GM21528 (cell line): ENCODE measurements around the gene NEUROG2.
"Not testable (repeated sequence)": the region's sequence is repeated elsewhere in the genome, so short reads cannot be mapped to it uniquely, and the experiment has no call there.

Experiments
- ATAC-seq: cut with Tn5 transposase; IDR thresholded peaks from one replicate; pipeline ENCODE4 v1.9.1; 2021; ENCODE audit warnings: mild to moderate bottlenecking, moderate library complexity; ENCODE audit not compliant: unreplicated experiment, low FRiP score

NEUROG2 gene

DNA sequence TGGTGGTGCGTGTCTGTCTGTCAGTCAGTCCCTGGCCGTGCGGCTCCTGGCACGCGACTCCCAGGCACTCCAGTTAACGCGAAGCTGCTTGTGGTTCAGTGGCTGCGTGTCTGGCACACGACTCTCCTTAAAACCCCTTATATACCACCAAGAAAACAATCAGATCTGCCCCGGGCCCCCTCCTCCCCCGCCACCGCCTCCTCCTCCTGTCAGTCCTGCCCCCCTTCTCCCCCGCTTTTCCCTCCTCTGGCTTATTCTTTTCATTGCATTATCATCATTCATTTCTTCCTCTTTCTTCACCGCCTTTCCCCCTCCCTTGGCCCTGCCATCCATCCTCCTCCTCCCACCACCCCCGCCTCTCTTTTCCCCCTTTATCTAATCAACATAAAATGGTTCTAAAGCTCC, at the start of gene NEUROG2:
TSS of gene NEUROG2 (minus strand) at position 115 of the 405 bp plus-strand sequence. CDS start 705 bp downstream, outside the sequence.
- no peak for ATAC-seq

DNA sequence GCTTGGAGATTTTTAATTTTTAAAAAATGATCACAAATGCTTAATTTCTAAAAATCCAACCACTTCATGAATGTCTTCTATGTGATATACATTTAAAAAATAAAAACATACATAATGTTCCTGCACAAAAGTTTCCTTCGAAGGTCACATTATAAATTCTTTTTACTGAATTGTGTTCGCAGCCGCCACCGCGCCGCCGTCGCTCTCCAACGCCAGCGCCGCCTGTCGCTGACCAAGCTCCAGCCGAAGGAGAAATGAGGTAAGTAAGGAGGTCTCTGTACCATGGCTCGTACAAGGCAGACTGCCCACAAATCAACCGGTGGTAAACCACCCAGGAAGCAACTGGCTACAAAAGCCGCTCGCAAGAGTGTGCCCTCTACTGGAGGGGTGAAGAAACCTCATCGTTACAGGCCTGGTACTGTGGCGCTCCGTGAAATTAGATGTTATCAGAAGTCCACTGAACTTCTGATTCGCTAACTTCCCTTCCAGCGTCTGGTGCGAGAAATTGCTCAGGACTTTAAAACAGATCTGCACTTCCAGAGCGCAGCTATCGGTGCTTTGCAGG, 48.8 kb upstream of the NEUROG2 start:
- no peak for ATAC-seq

DNA sequence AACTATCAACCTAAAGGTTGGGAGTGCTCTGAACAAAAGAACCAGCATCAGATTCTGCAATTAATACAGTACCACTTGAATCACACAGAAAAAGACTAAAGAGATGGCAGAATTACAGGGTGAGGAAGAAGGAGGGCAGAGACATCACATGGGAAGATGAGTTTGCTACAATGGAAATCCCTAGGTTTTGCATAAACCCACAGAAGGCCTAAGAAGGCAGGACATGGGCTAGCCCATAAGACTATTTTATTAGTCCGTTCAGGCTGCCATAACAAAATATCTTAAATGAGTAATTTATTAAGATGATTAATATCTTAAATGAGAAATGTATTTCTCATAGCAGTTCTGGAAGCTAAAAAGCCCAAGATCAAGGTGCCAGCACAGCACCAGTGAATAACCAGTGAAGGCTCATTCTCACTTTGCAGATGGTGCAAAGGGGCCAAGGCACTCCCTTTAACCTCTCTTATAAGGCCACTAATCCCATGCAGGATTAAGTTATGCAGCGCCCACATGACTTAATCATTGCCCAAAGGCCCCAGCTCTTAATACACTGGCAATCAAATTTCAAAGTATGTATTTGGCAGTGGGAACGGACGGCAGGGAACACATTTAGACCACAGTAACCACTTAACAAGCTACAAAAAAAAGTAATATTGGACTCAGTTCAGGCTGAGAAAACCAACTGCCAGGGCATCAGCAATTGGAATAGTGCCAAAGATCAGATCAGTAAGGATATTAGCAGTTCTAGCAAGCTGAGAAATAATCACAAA, 47.6 kb upstream of the NEUROG2 start:
- ATAC-seq = no peak

DNA sequence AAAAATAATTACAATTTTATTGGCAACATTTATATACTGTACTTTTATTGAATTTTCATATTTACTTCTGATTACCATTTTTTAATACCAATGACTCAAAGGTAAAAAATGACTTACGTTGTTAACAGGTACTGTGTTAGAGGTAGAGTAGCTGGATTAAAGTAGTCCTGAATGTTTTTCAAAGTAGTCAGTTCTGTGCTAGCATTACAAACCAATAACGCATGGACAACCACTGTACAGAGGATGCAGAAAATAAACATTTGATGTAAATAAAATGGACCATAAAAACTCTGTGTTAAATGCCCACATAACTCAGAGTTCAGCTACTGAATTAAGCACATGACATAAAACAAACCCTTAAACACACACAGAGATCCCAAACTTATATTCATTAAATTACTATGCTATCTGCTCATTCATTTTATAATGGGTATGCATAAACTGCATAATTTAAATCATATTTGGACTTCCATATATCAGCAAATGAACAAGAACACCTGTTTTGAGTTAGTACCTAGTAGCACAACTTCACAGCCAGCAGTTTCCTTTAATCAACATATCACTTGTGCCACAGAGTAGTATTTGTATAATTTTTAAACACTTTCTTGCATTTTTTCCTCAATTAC, 46.4 kb upstream of the NEUROG2 start:
- ATAC-seq = no peak

GRCh38 chr4:112560084-112560483, 44.1 kb upstream of the NEUROG2 start:
- ATAC-seq = no peak

DNA sequence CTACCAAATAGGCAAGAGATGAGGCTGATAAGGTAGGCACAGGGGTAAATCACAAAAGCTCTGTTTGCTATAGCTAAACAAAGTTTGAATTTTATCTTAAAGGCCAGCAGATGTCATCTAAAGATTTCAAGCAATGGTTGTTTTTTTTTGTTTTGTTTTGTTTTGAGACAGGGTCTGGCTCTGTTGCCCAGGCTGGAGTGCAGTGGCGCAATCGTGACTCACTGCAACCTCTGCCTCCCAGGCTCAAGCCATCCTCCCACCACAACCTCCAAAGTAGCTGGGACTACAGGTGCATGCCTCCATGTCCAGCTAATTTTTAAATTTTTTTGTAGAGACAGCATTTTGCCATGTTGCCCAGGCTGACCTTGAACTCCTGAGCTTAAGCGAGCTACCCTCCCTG, 43.1 kb upstream of the NEUROG2 start:
- no peak for ATAC-seq

DNA sequence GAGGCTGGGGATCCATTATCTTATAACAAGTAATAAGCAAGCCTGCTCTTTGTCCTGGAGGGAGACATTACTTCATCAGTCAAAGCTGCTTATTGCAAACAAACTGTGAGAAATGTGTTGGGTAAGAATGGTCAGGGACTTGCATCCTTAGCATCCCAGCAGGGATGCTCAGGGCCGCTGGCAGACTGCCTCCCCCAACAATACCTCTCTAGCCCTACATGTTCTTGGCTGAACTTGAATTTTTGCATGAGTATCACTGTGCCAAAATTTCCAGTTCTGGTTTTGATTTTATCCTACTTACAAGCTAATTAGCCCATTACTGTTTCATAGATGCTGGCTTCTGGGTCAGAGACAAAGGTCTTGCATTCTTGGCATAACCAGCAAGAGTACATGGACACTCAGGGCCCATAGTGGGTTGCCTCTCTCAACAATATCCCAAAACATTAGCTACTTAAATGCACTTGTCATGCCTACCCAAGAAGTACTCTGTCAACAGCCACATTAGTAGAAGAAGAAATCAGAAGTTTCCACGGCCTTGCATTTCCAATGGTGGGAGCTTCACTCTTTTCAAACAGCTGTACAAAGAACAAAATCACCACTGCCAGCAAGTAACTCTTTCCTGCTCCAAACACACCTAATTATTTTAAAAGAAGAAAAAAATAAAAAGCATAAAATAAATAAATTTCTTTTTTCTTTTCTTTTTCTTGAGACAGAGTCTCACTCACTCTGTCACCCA, 41.9 kb upstream of the NEUROG2 start:
- ATAC-seq = no peak

DNA sequence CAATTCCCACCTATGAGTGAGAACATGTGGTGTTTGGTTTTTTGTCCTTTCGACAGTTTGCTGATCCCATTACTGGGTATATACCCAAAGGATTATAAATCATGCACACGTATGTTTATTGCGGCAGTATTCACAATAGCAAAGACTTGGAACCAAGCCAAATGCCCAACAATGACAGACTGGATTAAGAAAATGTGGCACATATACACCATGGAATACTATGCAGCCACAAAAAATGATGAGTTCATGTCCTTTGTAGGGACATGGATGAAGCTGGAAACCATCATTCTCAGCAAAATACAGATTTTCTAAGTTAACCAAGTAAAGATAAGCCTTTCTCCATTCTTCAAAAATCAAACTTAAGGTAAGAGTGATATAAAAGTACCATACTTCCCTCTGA, 38.3 kb upstream of the NEUROG2 start:
- not testable (repeated sequence) for ATAC-seq

- no peak for ATAC-seq
Observed at GRCh38 chr4:112552668-112553067, 36.7 kb upstream of the NEUROG2 start.

DNA sequence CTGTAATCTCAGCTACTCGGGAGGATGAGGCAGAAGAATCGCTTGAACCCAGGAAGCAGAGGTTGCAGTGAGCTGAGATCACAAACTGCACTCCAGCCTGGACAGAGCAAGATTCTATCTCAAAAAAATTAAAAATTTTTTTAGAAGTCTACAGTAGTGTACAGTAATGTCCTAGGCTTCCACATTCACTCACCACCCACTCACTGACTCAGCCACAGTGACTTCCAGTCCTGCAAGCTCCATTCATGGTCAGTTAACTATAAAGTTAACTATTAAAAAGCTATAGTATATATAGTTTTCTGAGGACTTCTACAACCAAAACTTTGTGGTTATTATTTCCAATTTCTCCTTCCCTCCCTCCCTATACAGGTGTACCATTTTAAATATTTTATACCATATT, 34.7 kb upstream of the NEUROG2 start:
- no peak for ATAC-seq

DNA sequence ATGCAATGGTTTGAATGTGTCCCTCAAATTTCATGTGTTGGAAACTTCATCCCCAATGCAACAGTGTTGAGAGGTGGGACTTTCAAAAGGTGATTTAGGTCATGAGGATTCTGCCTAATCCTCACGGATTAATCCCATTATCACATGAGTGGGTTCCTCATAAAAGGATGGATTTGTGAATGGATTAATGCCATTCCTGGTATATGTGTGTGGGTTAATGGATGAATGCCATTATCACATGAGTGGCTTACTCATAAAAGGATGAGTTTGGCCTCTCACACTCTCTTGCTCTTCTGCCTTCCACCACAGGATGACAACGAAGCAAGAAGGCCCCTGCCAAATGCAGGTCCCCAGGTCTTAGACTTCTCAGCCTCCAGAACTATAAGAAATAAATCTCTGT, 30.5 kb upstream of the NEUROG2 start:
- ATAC-seq = no peak

GRCh38 chr4:112545346-112545745, 29.4 kb upstream of the NEUROG2 start:
- ATAC-seq = no peak

DNA sequence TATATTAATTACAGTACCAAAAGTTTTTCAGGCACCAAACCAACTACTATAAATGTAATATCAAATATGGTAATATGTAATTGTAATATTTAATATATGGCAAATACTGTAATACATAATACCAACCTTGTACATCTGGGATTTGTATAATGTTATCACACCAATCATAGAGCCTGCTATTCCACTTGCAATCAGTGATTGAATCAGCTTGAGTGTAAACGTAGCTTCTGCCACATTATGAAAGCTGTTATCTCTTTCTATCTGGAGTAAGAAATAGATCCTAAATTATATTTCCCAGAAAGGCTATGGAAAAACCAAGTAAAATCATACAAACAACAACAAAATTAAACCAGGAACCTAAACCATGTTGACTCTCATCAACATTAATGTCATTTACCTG, 24.7 kb upstream of the NEUROG2 start:
- no peak for ATAC-seq

- ATAC-seq = no peak
Observed at GRCh38 chr4:112536123-112536522, 20.1 kb upstream of the NEUROG2 start.

GRCh38 chr4:112532267-112532666, 16.3 kb upstream of the NEUROG2 start:
- no peak for ATAC-seq

DNA sequence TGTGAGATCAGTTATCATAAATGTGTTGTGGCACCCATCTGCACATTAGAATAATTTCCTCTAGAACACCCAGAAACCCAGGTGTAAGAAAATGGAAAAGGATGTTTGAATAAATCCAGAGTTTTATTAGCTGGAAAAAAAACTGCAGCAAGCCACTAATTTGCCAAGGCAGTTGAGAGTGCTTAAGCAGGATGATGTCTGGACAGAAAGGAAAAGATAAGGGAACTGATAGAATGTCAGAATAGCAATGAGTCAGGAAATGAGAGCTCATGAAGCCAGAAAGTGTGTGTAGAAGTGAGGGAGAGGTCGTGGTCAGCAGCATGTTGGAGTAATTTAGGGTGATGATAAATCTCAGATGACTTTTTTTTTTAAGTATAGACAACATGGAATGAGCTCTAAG, 15.2 kb upstream of the NEUROG2 start:
- no peak for ATAC-seq

DNA sequence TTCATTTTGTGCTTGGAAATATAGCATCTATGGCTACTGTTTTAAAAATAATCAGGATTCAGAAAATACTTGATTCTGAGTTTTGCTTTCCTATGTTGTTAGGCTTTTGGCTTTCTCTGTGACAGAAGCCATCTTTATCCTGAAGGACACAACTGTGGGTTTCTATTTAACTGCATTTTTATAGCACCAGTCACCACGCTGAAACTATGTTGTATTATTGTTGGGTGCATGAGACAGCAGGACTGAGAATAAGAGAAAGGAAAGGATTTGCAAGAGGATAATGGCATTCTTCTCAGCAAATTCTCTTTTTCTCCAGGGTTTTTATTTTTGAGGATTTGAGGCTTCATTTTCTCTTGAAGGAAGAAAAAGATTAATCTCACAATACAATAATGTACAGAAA, 10.1 kb upstream of the NEUROG2 start:
- ATAC-seq = no peak

- peak; percentile 88 for ATAC-seq
Observed at GRCh38 chr4:112523764-112524505, 8.0 kb upstream of the NEUROG2 start.

DNA sequence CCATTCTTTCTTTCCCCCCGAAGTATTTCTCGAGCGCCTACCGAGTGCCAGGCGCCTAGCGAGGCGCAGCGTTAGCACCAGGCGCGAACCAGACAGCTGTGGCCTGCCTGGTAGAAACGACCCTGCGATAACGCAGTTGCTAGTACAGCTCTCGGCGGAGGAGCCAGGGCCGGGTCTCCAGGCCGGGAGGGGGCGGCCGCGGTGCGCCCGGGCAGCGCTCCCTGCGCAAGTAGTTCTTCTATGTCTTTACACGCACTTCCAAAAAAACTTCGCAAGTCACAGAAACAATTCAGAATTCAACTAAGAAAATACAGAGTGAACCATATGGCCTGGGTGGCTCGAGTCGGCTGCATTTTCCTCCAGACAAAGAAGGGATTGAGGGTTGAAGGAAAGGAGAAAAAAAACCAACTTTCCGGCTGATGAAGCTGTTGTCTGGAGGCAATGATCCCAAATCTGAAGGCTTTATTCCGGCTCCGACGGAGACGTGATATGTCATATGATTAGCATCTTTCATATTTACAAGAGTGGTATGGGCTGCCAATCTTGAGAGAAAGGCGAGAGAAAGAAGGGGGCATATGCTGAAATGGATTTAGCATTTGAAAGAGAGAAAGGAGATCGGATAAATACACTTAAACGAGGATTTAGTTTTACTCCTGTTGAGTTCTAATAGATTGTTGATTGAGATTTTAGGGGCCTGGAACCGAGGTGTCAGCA, 7.2 kb upstream of the NEUROG2 start:
- peak; percentile 33 for ATAC-seq

GRCh38 chr4:112522431-112522830, 6.5 kb upstream of the NEUROG2 start:
- ATAC-seq = not testable (repeated sequence)
